H1 (cell line): ENCODE results near the gene PDE1A. TPM values are rescaled to one million over a fixed set of nuclear protein-coding genes. Genes with fewer than 3 reads are reported as not detected.

ENCODE experiments used
- ATF2 ChIP-seq: IDR thresholded peaks from 2 replicates; pipeline ENCODE4 v1.6.1; 2012; ENCODE audit warnings: low read length, inconsistent platforms
- ATF3 ChIP-seq: IDR thresholded peaks from 2 replicates; pipeline ENCODE4 v1.6.1; 2011; ENCODE audit warnings: low read depth, mild to moderate bottlenecking, low read length; ENCODE audit not compliant: insufficient read depth
- CHD7 ChIP-seq: fragments of 300-600 bp; sonication (generic); IDR thresholded peaks from 2 replicates; pipeline ENCODE4 v1.7.1; 2012; ENCODE audit warnings: low read length, moderate library complexity, mild to moderate bottlenecking, inconsistent platforms; ENCODE audit not compliant: insufficient replicate concordance
- CTBP2 ChIP-seq: IDR thresholded peaks from 2 replicates; pipeline ENCODE4 v1.7.0; 2011; ENCODE audit warnings: borderline replicate concordance, mild to moderate bottlenecking, moderate library complexity, mixed read lengths, low read length; ENCODE audit not compliant: insufficient read depth, insufficient read length
- EZH2 ChIP-seq: fragments of 200-600 bp; sonication (generic); IDR thresholded peaks from 2 replicates; pipeline ENCODE4 v1.7.1; 2012; ENCODE audit warnings: low read depth, mild to moderate bottlenecking, moderate library complexity, low read length, inconsistent platforms; ENCODE audit not compliant: severe bottlenecking
- GABPA ChIP-seq: IDR thresholded peaks from 2 replicates; pipeline ENCODE4 v1.6.1; 2011; ENCODE audit warnings: mild to moderate bottlenecking, low read length, moderate library complexity, borderline replicate concordance; ENCODE audit not compliant: insufficient read depth
- JUN ChIP-seq: IDR thresholded peaks from 2 replicates; pipeline ENCODE4 v1.6.1; 2011; ENCODE audit warnings: low read depth, mild to moderate bottlenecking, improper control_type of control experiment, low read length
- MAFK ChIP-seq: IDR thresholded peaks from 2 replicates; pipeline ENCODE4 v1.6.1; 2012; ENCODE audit warnings: low read depth, mild to moderate bottlenecking, improper control_type of control experiment, low read length
- SUZ12 ChIP-seq: fragments of 200-600 bp; sonication (generic); IDR thresholded peaks from 2 replicates; pipeline ENCODE4 v1.6.1; 2012; ENCODE audit warnings: mild to moderate bottlenecking, inconsistent platforms, low read length, moderate library complexity, mixed read lengths
- polyA plus RNA-seq, 7 experiments: library from polyadenylated mRNA; depleted of rRNA in 3 of 7; stranded (reverse) in 5 of 7; unstranded in 2 of 7; fragments of >200 nt in 5 of 7; fragments of 200-250 nt in 2 of 7; gene quantifications; 1 replicate in 5 of 7; 2 replicates in 1 of 7; 4 replicates in 1 of 7; pipeline versions ENCODE4 v1.2.1 to v1.2.3, GENCODE V29; 2011 to 2013; ENCODE audit warnings: missing spikeins in 2 of 7, mixed read lengths in 2 of 7
- total RNA-seq: library from RNA; stranded (reverse); fragmentation: NEBNext Ultra II Directional; extraction: Animal tissue kit (Norgen Biotek cat#: 25700); gene quantifications from 2 replicates; pipeline ENCODE4 v1.2.1, GENCODE V29; 2021

Gene PDE1A
- total and polyA plus RNA-seq, 2 of the 8 experiments (the other 6 are each of a cell fraction or from before 2014, with no cell fraction given) = 0.34 TPM; not detected in 1

GRCh38 chr2:182432051-182432450, 5.2 kb upstream of the PDE1A start (continued):
- TF ChIP-seq CHD7 (no peak), CTBP2 (no peak), GABPA (no peak), MAFK (no peak), ATF3 (no peak), EZH2 (no peak), ATF2 (no peak), SUZ12 (no peak), JUN (no peak)
